ENCODE measurements around the gene HBG2. TPM values are rescaled to one million over a fixed set of nuclear protein-coding genes. Genes with fewer than 3 reads are reported as not detected.

HBG2 gene
- total RNA-seq, 8 experiments from 2014 or later, result not detected

GRCh38 chr11:5241458-5241857 lies 13.1 kb downstream of the HBG2 start:
- no peak for ATAC-seq (replicated peaks in 6 of 8)
- in situ Hi-C loops (cut with MboI; ENCODE audit: low pct_unique_long_range_greater_than_20kb in 2 of 9, low sequenced_read_pairs in 9 of 9, unreplicated experiment in 9 of 9), result no loop called here
- Histone ChIP-seq H3K4me1 (replicated peaks in 1 of 2) (no peaks in the 10 kb centered on the region), H3K27ac (no peak overlapping the region), H3K4me3 (no peak overlapping the region)
- WGBS, 10 experiments, result 17 to 77% (median 35%) methylated on average over 1 to 3 of the region's 3 CpGs

- ATAC-seq (replicated peaks in 6 of 8), result no peak
- Histone ChIP-seq H3K4me1 (replicated peaks in 1 of 2) (no peaks in the 10 kb centered on the region), H3K27ac (no peak overlapping the region), H3K4me3 (no peak overlapping the region)
- in situ Hi-C loops (cut with MboI; ENCODE audit: low pct_unique_long_range_greater_than_20kb in 2 of 9, low sequenced_read_pairs in 9 of 9, unreplicated experiment in 9 of 9), result no loop called here
- WGBS, 10 experiments, result 17 to 88% (median 67%) methylated on average over 1 to 2 of the region's 2 CpGs; no CpG with 5 or more reads in 1 of the 10 experiments
These were observed 14.1 kb downstream of the HBG2 start for GRCh38 chr11:5240458-5240857.

- in situ Hi-C loops (cut with MboI; ENCODE audit: low pct_unique_long_range_greater_than_20kb in 2 of 9, low sequenced_read_pairs in 9 of 9, unreplicated experiment in 9 of 9), result no loop called here
- Histone ChIP-seq H3K4me1 (replicated peaks in 1 of 2) (no peaks in the 10 kb centered on the region), H3K27ac (no peak overlapping the region), H3K4me3 (no peak overlapping the region)
- 50 to 100% (median 83%) methylated on average over 1 of the region's 1 CpG; no CpG with 5 or more reads in 3 of the 10 experiments for WGBS, 10 experiments
- ATAC-seq (replicated peaks in 6 of 8), result no peak
These were observed 14.5 kb downstream of the HBG2 start for GRCh38 chr11:5240056-5240455.

DNA sequence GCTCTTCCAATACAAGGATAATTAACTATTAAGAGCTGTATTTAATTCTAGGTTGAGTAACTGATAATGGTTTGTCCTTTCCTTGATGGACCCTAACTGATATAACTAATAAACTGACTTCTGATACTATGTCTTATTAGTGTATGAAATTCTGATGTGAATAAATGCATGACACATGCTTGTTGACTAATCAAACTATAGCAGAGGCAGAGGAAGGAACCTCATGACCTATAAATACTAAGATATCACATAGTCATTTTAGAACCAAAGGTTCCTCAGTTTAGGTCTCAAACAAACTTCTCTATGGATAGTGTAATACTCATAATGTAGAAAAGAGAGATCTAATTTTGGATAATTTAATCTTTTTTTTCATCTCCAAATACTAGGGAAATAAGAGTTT lies 15.5 kb downstream of the HBG2 start:
- Histone ChIP-seq H3K27ac (no peak overlapping the region), H3K4me1 (replicated peaks in 1 of 2) (no peaks in the 10 kb centered on the region), H3K4me3 (no peak overlapping the region)
- in situ Hi-C loops (cut with MboI; ENCODE audit: low pct_unique_long_range_greater_than_20kb in 2 of 9, low sequenced_read_pairs in 9 of 9, unreplicated experiment in 9 of 9), result no loop called here
- no peak for ATAC-seq (replicated peaks in 6 of 8)

DNA sequence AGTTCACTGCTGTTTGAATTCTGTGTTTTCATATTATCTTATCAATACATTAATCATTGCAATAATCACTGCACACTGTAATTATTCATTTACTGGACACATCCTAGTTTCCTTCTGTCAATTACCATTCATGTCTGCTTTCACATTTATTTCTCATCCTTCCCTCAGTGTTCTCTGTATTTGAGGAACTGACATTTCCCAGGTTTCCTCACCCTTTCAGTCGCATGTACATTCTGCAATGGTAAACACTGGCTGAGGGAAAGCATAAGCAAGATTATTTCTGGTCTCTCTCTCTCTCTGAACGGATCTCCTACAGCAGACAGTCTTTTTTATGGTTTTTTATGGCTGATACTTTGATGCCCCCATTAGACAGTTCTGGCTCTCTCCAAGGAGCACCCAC lies 16.1 kb downstream of the HBG2 start:
- WGBS, 10 experiments, result 0 to 80% (median 55%) methylated on average over 1 to 2 of the region's 2 CpGs; no CpG with 5 or more reads in 1 of the 10 experiments
- no peak overlapping the region for H3K27ac ChIP-seq
- in situ Hi-C loops (cut with MboI; ENCODE audit: low pct_unique_long_range_greater_than_20kb in 2 of 9, low sequenced_read_pairs in 9 of 9, unreplicated experiment in 9 of 9), result no loop called here
- no peaks in the 10 kb centered on the region for H3K4me1 ChIP-seq (replicated peaks in 1 of 2)
- H3K4me3 ChIP-seq, result no peak overlapping the region
- no peak for ATAC-seq (replicated peaks in 6 of 8)

DNA sequence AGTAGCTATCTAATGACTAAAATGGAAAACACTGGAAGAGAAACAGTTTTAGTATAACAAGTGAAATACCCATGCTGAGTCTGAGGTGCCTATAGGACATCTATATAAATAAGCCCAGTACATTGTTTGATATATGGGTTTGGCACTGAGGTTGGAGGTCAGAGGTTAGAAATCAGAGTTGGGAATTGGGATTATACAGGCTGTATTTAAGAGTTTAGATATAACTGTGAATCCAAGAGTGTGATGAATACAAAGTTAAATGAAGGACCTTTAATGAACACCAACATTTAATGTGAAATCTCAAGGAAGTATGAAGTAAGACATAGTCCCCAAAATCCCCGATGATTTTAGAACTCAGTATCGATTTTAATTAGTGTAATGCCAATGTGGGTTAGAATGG lies 17.2 kb downstream of the HBG2 start:
- 0 to 95% (median 80%) methylated on average over 1 to 2 of the region's 2 CpGs; no CpG with 5 or more reads in 1 of the 10 experiments for WGBS, 10 experiments
- H3K4me1 ChIP-seq (replicated peaks in 1 of 2), result no peaks in the 10 kb centered on the region
- in situ Hi-C loops (cut with MboI; ENCODE audit: low pct_unique_long_range_greater_than_20kb in 2 of 9, low sequenced_read_pairs in 9 of 9, unreplicated experiment in 9 of 9), result no loop called here
- no peak overlapping the region for H3K4me3 ChIP-seq
- no peak for ATAC-seq (replicated peaks in 6 of 8)
- H3K27ac ChIP-seq, result no peak overlapping the region

DNA sequence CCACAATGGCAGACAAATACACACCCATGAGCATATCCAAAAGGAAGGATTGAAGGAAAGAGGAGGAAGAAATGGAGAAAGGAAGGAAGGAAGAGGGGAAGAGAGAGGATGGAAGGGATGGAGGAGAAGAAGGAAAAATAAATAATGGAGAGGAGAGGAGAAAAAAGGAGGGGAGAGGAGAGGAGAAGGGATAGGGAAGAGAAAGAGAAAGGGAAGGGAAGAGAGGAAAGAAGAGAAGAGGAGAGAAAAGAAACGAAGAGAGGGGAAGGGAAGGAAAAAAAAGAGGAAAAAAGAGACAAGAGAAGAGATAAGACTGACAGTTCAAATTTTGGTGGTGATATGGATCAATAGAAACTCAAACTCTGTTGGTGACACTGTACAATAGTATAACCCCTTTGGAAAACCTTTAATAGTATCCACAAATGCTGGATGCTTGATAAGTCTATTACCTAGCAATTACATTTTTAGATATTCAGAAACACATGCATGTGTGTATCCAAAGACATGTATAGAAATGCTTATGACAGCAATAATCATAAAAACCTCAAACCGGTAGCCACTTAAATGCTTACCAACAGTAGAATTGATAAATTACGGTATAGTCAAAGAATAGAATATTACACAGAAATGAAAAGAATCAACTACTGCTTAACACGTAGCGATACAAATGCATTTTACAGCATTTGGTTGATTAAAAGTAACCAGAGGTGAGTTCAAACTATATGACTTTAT lies 19.1 kb downstream of the HBG2 start:
- Histone ChIP-seq H3K27ac (no peak overlapping the region), H3K4me1 (replicated peaks in 1 of 2) (no peaks in the 10 kb centered on the region), H3K4me3 (no peak overlapping the region)
- WGBS, 10 experiments, result 36 to 90% (median 67%) methylated on average over 2 to 5 of the region's 5 CpGs
- in situ Hi-C loops (cut with MboI; ENCODE audit: low pct_unique_long_range_greater_than_20kb in 2 of 9, low sequenced_read_pairs in 9 of 9, unreplicated experiment in 9 of 9), result no loop called here
- no peak for ATAC-seq (replicated peaks in 6 of 8)

- in situ Hi-C loops (cut with MboI; ENCODE audit: low pct_unique_long_range_greater_than_20kb in 2 of 9, low sequenced_read_pairs in 9 of 9, unreplicated experiment in 9 of 9), result no loop called here
- 33 to 100% (median 83%) methylated on average over 1 to 2 of the region's 2 CpGs; no CpG with 5 or more reads in 2 of the 10 experiments for WGBS, 10 experiments
- no peaks in the 10 kb centered on the region for H3K4me1 ChIP-seq (replicated peaks in 1 of 2)
- H3K4me3 ChIP-seq, result no peak within 1 kb of the TSS
- H3K27ac ChIP-seq, result no peak within 1 kb of the TSS
- ATAC-seq (replicated peaks in 6 of 8), result peak in 2 of 8 experiments; percentile 35 to 84
These were observed 20.2 kb downstream of the HBG2 start, which contains the start of gene HBD for GRCh38 chr11:5234381-5234834. Gene HBD, minus strand, starts transcription at chr11:5234483. Its CDS starts 50 bp downstream, at chr11:5234433.

- in situ Hi-C loops (cut with MboI; ENCODE audit: low pct_unique_long_range_greater_than_20kb in 2 of 9, low sequenced_read_pairs in 9 of 9, unreplicated experiment in 9 of 9), result no loop called here
- H3K27ac ChIP-seq, result no peak overlapping the region
- no peaks in the 10 kb centered on the region for H3K4me1 ChIP-seq (replicated peaks in 1 of 2)
- H3K4me3 ChIP-seq, result no peak overlapping the region
- WGBS, 10 experiments, result 0 to 89% (median 50%) methylated on average over 1 of the region's 1 CpG; no CpG with 5 or more reads in 3 of the 10 experiments
- ATAC-seq (replicated peaks in 6 of 8), result no peak
These were observed 21.3 kb downstream of the HBG2 start for GRCh38 chr11:5233307-5233706.

- no peak overlapping the region for H3K4me3 ChIP-seq
- ATAC-seq (replicated peaks in 6 of 8), result no peak
- 60 to 100% (median 85%) methylated on average over 1 to 2 of the region's 2 CpGs; no CpG with 5 or more reads in 4 of the 10 experiments for WGBS, 10 experiments
- no peak overlapping the region for H3K27ac ChIP-seq
- no peaks in the 10 kb centered on the region for H3K4me1 ChIP-seq (replicated peaks in 1 of 2)
- in situ Hi-C loops (cut with MboI; ENCODE audit: low pct_unique_long_range_greater_than_20kb in 2 of 9, low sequenced_read_pairs in 9 of 9, unreplicated experiment in 9 of 9), result no loop called here
These were observed 21.8 kb downstream of the HBG2 start for GRCh38 chr11:5232821-5233220.

- Histone ChIP-seq H3K27ac (no peak overlapping the region), H3K4me1 (replicated peaks in 1 of 2) (no peaks in the 10 kb centered on the region), H3K4me3 (no peak overlapping the region)
- ATAC-seq (replicated peaks in 6 of 8), result no peak
- in situ Hi-C loops (cut with MboI; ENCODE audit: low pct_unique_long_range_greater_than_20kb in 2 of 9, low sequenced_read_pairs in 9 of 9, unreplicated experiment in 9 of 9), result no loop called here
- 11 to 100% (median 72%) methylated on average over 1 to 3 of the region's 3 CpGs for WGBS, 10 experiments
These were observed 22.4 kb downstream of the HBG2 start for GRCh38 chr11:5232176-5232575.

DNA sequence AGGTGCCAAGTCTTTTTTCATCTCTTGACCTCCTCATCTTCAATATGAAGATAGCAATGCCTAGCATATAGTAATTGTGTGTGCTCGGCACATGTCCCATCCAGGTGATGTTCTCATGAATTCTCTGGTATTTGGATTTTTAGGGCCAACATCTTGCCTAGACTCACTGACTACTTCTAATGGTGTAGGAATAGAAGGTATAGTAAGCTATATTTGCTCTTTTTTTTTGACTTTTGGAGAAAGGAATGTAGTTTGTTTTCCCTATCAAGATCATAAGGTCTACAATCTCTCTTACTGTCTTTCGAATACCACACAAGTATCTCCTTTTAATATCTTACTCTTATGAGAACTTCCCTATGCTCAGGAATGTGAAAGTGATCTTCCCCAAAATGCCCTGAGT lies 23.5 kb downstream of the HBG2 start:
- no peak overlapping the region for H3K4me3 ChIP-seq
- 38 to 100% (median 91%) methylated on average over 1 to 2 of the region's 2 CpGs for WGBS, 10 experiments

GRCh38 chr11:5230266-5230665 lies 24.3 kb downstream of the HBG2 start:
- in situ Hi-C loops (cut with MboI; ENCODE audit: low pct_unique_long_range_greater_than_20kb in 2 of 9, low sequenced_read_pairs in 9 of 9, unreplicated experiment in 9 of 9), result no loop called here
- no peak overlapping the region for H3K27ac ChIP-seq
- WGBS, 10 experiments, result 13 to 100% (median 100%) methylated on average over 1 of the region's 1 CpG; no CpG with 5 or more reads in 1 of the 10 experiments
- no peak overlapping the region for H3K4me3 ChIP-seq
- no peak for ATAC-seq (replicated peaks in 6 of 8)
- H3K4me1 ChIP-seq (replicated peaks in 1 of 2), result no peaks in the 10 kb centered on the region

More for the DNA sequence above, 23.5 kb downstream of the HBG2 start:
- in situ Hi-C loops (cut with MboI; ENCODE audit: low pct_unique_long_range_greater_than_20kb in 2 of 9, low sequenced_read_pairs in 9 of 9, unreplicated experiment in 9 of 9), result no loop called here
- no peak overlapping the region for H3K27ac ChIP-seq
- ATAC-seq (replicated peaks in 6 of 8), result no peak
- H3K4me1 ChIP-seq (replicated peaks in 1 of 2), result no peaks in the 10 kb centered on the region

DNA sequence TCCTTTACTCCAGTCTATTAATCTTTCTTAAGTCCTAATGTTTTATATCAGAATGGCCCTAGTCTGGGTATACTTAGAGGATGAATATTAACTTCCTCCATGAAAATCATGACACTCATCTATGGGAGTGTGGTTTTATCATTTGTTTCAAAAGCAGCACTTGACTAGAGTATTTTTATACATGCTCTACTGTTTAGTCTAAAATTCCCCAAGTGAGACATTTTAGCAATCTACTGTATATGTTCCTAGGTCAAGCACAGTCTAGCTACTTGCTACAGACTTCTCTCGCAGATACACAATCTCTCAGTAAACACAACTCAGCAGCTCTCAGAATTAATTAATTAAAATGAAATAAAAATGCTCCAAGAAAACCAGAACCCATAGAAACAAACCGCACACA lies 24.8 kb downstream of the HBG2 start:
- in situ Hi-C loops (cut with MboI; ENCODE audit: low pct_unique_long_range_greater_than_20kb in 2 of 9, low sequenced_read_pairs in 9 of 9, unreplicated experiment in 9 of 9), result no loop called here
- H3K4me3 ChIP-seq, result no peak overlapping the region
- H3K27ac ChIP-seq, result no peak overlapping the region
- no peaks in the 10 kb centered on the region for H3K4me1 ChIP-seq (replicated peaks in 1 of 2)
- ATAC-seq (replicated peaks in 6 of 8), result no peak
- WGBS, 10 experiments, result 17 to 100% (median 82%) methylated on average over 1 to 2 of the region's 2 CpGs
